IgD-negative memory B cell (primary cell): ENCODE results near the gene TTLL13. TPM values are rescaled to one million over a fixed set of nuclear protein-coding genes. Genes with fewer than 3 reads are reported as not detected.
A peak's percentile ranks its signal among the peaks of the same experiment; 100 is the strongest.
"Not testable (repeated sequence)": the region's sequence is repeated elsewhere in the genome, so short reads cannot be mapped to it uniquely, and the experiment has no call there.

Experiments
- H3K27ac Mint-ChIP-seq, 3 donors: one replicate each; pipeline ENCODE4 v1.8.0; 2020 to 2022; ENCODE audit warnings: mild to moderate bottlenecking in 3 of 3, mixed read lengths in 3 of 3, moderate library complexity in 1 of 3
- H3K27me3 Mint-ChIP-seq: one replicate; pipeline ENCODE4 v1.8.0; 2021; ENCODE audit warnings: mixed read lengths
- H3K36me3 Mint-ChIP-seq: one replicate; pipeline ENCODE4 v1.8.0; 2020; ENCODE audit warnings: mild to moderate bottlenecking, mixed read lengths
- H3K4me1 Mint-ChIP-seq, 3 donors: one replicate each; pipeline ENCODE4 v1.8.0; 2020 to 2022; ENCODE audit warnings: mixed read lengths in 3 of 3, mild to moderate bottlenecking in 1 of 3
- H3K4me3 Mint-ChIP-seq, 4 donors: one replicate each; pipeline ENCODE4 v1.8.0; 2020 to 2022; ENCODE audit warnings: mild to moderate bottlenecking in 4 of 4, mixed read lengths in 4 of 4, moderate library complexity in 3 of 4
- H3K9me3 Mint-ChIP-seq, 3 donors: one replicate each; pipeline ENCODE4 v1.8.0; 2020 to 2021; ENCODE audit warnings: mixed read lengths in 3 of 3, mild to moderate bottlenecking in 1 of 3
- polyA plus RNA-seq: library from polyadenylated mRNA; unstranded; fragments of 300-500 nt; fragmentation: Illumina TruSeq; gene quantifications from one replicate; pipeline ENCODE4 v1.2.3, GENCODE V29; 2021

Gene TTLL13
- polyA plus RNA-seq, 1 donor from 2014 or later = 0.08 TPM

- Mint-ChIP-seq H3K27ac (no peak overlapping the region), H3K27me3 (no peaks in the 10 kb centered on the region), H3K4me1 (peaks cover 5 to 16% (median 12%) of the 10 kb centered on the region in 3 donors), H3K36me3 (no peaks in the 10 kb centered on the region), H3K4me3 (no peak overlapping the region), H3K9me3 (no peaks in the 10 kb centered on the region)
Measured at GRCh38 chr15:90297021-90297420, 47.7 kb downstream of the TTLL13 start.

GRCh38 chr15:90300541-90300940, 51.2 kb downstream of the TTLL13 start:
- no peaks in the 10 kb centered on the region for H3K9me3 Mint-ChIP-seq
- no peak overlapping the region for H3K27ac Mint-ChIP-seq
- H3K4me1 Mint-ChIP-seq = peaks cover 5 to 12% (median 8%) of the 10 kb centered on the region in 3 donors
- no peak overlapping the region for H3K4me3 Mint-ChIP-seq
- H3K27me3 Mint-ChIP-seq = no peaks in the 10 kb centered on the region
- H3K36me3 Mint-ChIP-seq = no peaks in the 10 kb centered on the region

GRCh38 chr15:90300988-90301706, 51.8 kb downstream of the TTLL13 start:
- Mint-ChIP-seq H3K4me3 (no peak overlapping the region), H3K27ac (peak overlapping the region in 1 of 3 donors; percentile 72), H3K9me3 (no peaks in the 10 kb centered on the region), H3K36me3 (no peaks in the 10 kb centered on the region), H3K27me3 (no peaks in the 10 kb centered on the region), H3K4me1 (peaks cover 8 to 11% (median 10%) of the 10 kb centered on the region in 3 donors)

GRCh38 chr15:90301707-90302300, 52.4 kb downstream of the TTLL13 start:
- Mint-ChIP-seq H3K4me1 (peaks cover 14 to 15% (median 14%) of the 10 kb centered on the region in 3 donors), H3K27me3 (no peaks in the 10 kb centered on the region), H3K36me3 (no peaks in the 10 kb centered on the region), H3K9me3 (no peaks in the 10 kb centered on the region), H3K4me3 (no peak overlapping the region), H3K27ac (no peak overlapping the region)

GRCh38 chr15:90305355-90305754, 56.0 kb downstream of the TTLL13 start:
- H3K4me1 Mint-ChIP-seq = peaks cover 15 to 17% (median 15%) of the 10 kb centered on the region in 3 donors
- H3K9me3 Mint-ChIP-seq, H3K27ac Mint-ChIP-seq, H3K36me3 Mint-ChIP-seq, H3K4me3 Mint-ChIP-seq, H3K27me3 Mint-ChIP-seq: not testable (repeated sequence)

- H3K27ac Mint-ChIP-seq = no peak overlapping the region
- H3K9me3 Mint-ChIP-seq = no peaks in the 10 kb centered on the region
- peaks cover 12 to 15% (median 15%) of the 10 kb centered on the region in 3 donors for H3K4me1 Mint-ChIP-seq
- no peaks in the 10 kb centered on the region for H3K27me3 Mint-ChIP-seq
- H3K36me3 Mint-ChIP-seq = no peaks in the 10 kb centered on the region
- H3K4me3 Mint-ChIP-seq = no peak overlapping the region
Measured at GRCh38 chr15:90305932-90306331, 56.6 kb downstream of the TTLL13 start.

GRCh38 chr15:90306560-90306959, 57.2 kb downstream of the TTLL13 start:
- Mint-ChIP-seq H3K27me3 (no peaks in the 10 kb centered on the region), H3K4me1 (peaks cover 12 to 13% (median 12%) of the 10 kb centered on the region in 3 donors), H3K4me3 (peak overlapping the region in 1 of 4 donors; percentile 64), H3K36me3 (no peaks in the 10 kb centered on the region), H3K27ac (no peak overlapping the region), H3K9me3 (no peaks in the 10 kb centered on the region)

GRCh38 chr15:90307661-90308060, 58.3 kb downstream of the TTLL13 start:
- no peak overlapping the region for H3K4me3 Mint-ChIP-seq
- no peaks in the 10 kb centered on the region for H3K9me3 Mint-ChIP-seq

GRCh38 chr15:90309020-90309419, 59.7 kb downstream of the TTLL13 start:
- Mint-ChIP-seq H3K4me3 (no peak overlapping the region), H3K36me3 (no peaks in the 10 kb centered on the region), H3K27ac (no peak overlapping the region), H3K9me3 (no peaks in the 10 kb centered on the region), H3K27me3 (peaks cover 1% of the 10 kb centered on the region), H3K4me1 (peaks cover 11 to 13% (median 12%) of the 10 kb centered on the region in 3 donors)

More at GRCh38 chr15:90307661-90308060, 58.3 kb downstream of the TTLL13 start:
- Mint-ChIP-seq H3K27ac (no peak overlapping the region), H3K27me3 (peaks cover 1% of the 10 kb centered on the region), H3K4me1 (peaks cover 12 to 13% (median 12%) of the 10 kb centered on the region in 3 donors), H3K36me3 (no peaks in the 10 kb centered on the region)

Other genes starting within 250 kb of the TTLL13 start
- 3.6 TPM for gene ZNF710, start 248.2 kb upstream of the TTLL13 start, polyA plus RNA-seq
- gene IDH2, start 147.1 kb upstream of the TTLL13 start, polyA plus RNA-seq = 106 TPM
- gene SEMA4B, start 48.2 kb upstream of the TTLL13 start, polyA plus RNA-seq = 191 TPM
- 304 TPM for gene CIB1, start 15.6 kb upstream of the TTLL13 start, polyA plus RNA-seq
- gene GDPGP1, start 15.3 kb upstream of the TTLL13 start, polyA plus RNA-seq = 1.3 TPM
- 63.4 TPM for gene NGRN, start 16.1 kb downstream of the TTLL13 start, polyA plus RNA-seq
- 0.04 TPM for gene ZNF774, start 102.7 kb downstream of the TTLL13 start, polyA plus RNA-seq
- 136 TPM for gene IQGAP1, start 138.7 kb downstream of the TTLL13 start, polyA plus RNA-seq